Suprapubic skin (tissue), 4 donors: ENCODE measurements around the gene TPRKB. TPM values are rescaled to one million over a fixed set of nuclear protein-coding genes. Genes with fewer than 3 reads are reported as not detected.
"Not testable (repeated sequence)": the region's sequence is repeated elsewhere in the genome, so short reads cannot be mapped to it uniquely, and the experiment has no call there.

Experiments
- DNase-seq, 2 donors: peaks; one replicate each; pipeline ENCODE4 v3.0.0-alpha.2; 2019; ENCODE audit warnings: low spot score in 2 of 2
- H3K27ac ChIP-seq: fragments of 200-600 bp; sonication (generic); one replicate; pipeline ENCODE4 v1.5.1; 2019
- H3K27me3 ChIP-seq: fragments of 200-600 bp; sonication (generic); one replicate; pipeline ENCODE4 v1.5.1; 2019
- H3K36me3 ChIP-seq: fragments of 200-600 bp; sonication (generic); one replicate; pipeline ENCODE4 v1.5.1; 2019
- H3K4me1 ChIP-seq: fragments of 200-600 bp; sonication (generic); one replicate; pipeline ENCODE4 v1.5.1; 2019
- H3K4me3 ChIP-seq: fragments of 200-600 bp; sonication (generic); one replicate; pipeline ENCODE4 v1.5.1; 2019; ENCODE audit warnings: mild to moderate bottlenecking
- H3K9me3 ChIP-seq: fragments of 200-600 bp; sonication (generic); one replicate; pipeline ENCODE4 v1.5.1; 2019
- EP300 ChIP-seq: sonication (generic); formaldehyde crosslinking; IDR thresholded peaks from one replicate; pipeline ENCODE4 v1.6.1; 2017; ENCODE audit warnings: antibody characterized with exemption
- POLR2A ChIP-seq, 2 donors: fragments of 450-650 bp; IDR thresholded peaks; one replicate each; pipeline ENCODE4 v1.6.1; 2017; ENCODE audit warnings: antibody characterized with exemption in 2 of 2, mild to moderate bottlenecking in 2 of 2, moderate library complexity in 2 of 2
- POLR2AphosphoS5 ChIP-seq, 3 donors: sonication (generic); formaldehyde crosslinking; IDR thresholded peaks; one replicate each; pipeline ENCODE4 v1.6.1; 2017; ENCODE audit warnings: antibody characterized with exemption in 3 of 3
- WGBS: methylation state at CpG from one replicate; pipeline ENCODE4 v1.1.5; 2018; 5-methylcytosine and 5-hydroxymethylcytosine counted together
- total RNA-seq, 4 donors: library from RNA; depleted of rRNA; stranded (reverse); fragments of >200 nt; gene quantifications; one replicate each; pipeline ENCODE4 v1.1.0, GENCODE V29; 2016
- TF ChIP-seq, protein P1 (sequence below), 2 donors: fragments of 200-600 bp in 1 of 2; fragments of 450-650 bp in 1 of 2; sonication (generic) in 1 of 2; IDR thresholded peaks; one replicate each; pipeline ENCODE4 v1.5.1; 2016 to 2019; ENCODE audit warnings: antibody characterized with exemption in 2 of 2, mild to moderate bottlenecking in 1 of 2, moderate library complexity in 1 of 2

The TPRKB gene
- total RNA-seq, 4 donors from 2014 or later = 19.2 to 32.2 (median 29.0) TPM

DNA sequence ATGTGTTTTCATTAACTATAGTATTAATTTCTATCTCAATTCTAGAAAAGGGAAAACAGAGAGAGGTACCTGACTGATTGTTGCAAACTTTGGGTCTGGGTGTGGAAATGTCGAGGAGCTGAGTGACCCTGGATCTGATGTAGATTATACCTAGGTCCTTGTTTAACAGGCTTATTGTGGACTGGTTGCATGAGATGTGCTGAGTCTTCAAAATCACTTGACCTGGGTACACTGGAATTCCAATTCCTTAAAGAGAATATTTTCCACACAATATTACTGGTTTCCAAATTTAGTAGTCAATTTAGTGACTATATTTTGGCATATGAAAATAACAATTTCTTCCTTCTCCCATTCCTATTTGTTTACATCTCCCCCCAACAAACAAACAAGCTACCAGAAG is 29.2 kb upstream of the TPRKB start:
- peaks cover 90% of the 10 kb centered on the region for H3K36me3 ChIP-seq
- no peaks in the 10 kb centered on the region for H3K27me3 ChIP-seq
- WGBS = 93% methylated on average over 1 of the region's 1 CpG
- H3K4me1 ChIP-seq = no peaks in the 10 kb centered on the region
- H3K27ac ChIP-seq = no peak overlapping the region
- no peaks in the 10 kb centered on the region for H3K9me3 ChIP-seq
- TF ChIP-seq, protein P1, sequence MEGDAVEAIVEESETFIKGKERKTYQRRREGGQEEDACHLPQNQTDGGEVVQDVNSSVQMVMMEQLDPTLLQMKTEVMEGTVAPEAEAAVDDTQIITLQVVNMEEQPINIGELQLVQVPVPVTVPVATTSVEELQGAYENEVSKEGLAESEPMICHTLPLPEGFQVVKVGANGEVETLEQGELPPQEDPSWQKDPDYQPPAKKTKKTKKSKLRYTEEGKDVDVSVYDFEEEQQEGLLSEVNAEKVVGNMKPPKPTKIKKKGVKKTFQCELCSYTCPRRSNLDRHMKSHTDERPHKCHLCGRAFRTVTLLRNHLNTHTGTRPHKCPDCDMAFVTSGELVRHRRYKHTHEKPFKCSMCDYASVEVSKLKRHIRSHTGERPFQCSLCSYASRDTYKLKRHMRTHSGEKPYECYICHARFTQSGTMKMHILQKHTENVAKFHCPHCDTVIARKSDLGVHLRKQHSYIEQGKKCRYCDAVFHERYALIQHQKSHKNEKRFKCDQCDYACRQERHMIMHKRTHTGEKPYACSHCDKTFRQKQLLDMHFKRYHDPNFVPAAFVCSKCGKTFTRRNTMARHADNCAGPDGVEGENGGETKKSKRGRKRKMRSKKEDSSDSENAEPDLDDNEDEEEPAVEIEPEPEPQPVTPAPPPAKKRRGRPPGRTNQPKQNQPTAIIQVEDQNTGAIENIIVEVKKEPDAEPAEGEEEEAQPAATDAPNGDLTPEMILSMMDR (IDR thresholded peaks at IDR 0.05) = no peak
- no peak for TF ChIP-seq POLR2AphosphoS5 (IDR thresholded peaks at IDR 0.05)
- no peak for TF ChIP-seq POLR2A (IDR thresholded peaks at IDR 0.05)
- no peak for TF ChIP-seq EP300
- no peak overlapping the region for H3K4me3 ChIP-seq
- no peak for DNase-seq

DNA sequence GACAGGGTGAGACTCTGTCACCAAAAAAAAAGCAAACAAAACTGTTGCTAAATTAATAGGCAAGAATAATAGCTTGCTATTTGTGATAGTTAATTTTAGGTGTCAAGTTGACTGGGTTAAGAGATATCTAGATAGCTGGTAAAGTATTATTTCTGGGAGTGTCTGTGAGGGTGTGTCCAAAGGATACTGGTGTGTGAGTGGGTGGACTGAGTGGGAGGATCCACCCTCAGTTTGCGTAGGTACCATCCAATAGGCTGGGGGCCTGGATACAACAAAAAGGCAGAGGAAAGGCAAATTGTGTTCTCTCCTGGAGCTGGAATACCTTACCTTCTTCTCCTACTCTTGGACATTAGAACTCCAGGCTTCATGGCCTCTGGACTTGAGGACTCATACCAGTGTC is 27.8 kb upstream of the TPRKB start:
- Histone ChIP-seq H3K36me3 (peaks cover 92% of the 10 kb centered on the region), H3K9me3 (no peaks in the 10 kb centered on the region)
- WGBS = 82% methylated on average over 1 of the region's 1 CpG

DNA sequence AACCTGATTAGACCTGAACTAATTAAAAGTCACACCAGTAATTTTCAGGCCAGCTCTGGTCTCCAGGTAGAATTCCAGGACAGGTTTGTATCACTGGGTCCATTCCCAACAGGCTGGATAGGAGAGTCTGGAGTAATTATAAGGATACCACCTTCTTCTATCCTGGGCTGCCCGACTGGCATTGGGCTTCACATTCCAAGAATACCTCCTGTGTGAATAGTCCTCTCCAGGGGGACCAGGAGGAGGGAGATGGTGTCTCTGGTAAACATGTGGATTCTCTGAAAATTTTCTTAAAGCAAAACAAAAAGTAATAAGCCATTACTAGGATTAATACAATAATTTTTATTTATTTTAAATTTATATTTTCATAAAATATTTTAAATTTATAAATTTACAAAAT is 25.4 kb upstream of the TPRKB start:
- Histone ChIP-seq H3K4me3 (no peak overlapping the region), H3K4me1 (peaks cover 2% of the 10 kb centered on the region), H3K27ac (no peak overlapping the region), H3K36me3 (peaks cover 83% of the 10 kb centered on the region), H3K9me3 (no peaks in the 10 kb centered on the region), H3K27me3 (no peaks in the 10 kb centered on the region)
- WGBS = 91% methylated on average over 1 of the region's 1 CpG
- TF ChIP-seq POLR2AphosphoS5 (IDR thresholded peaks at IDR 0.05) = no peak
- TF ChIP-seq, protein P1 (IDR thresholded peaks at IDR 0.05) = no peak
- no peak for TF ChIP-seq EP300
- no peak for TF ChIP-seq POLR2A (IDR thresholded peaks at IDR 0.05)
- no peak for DNase-seq

More for the DNA sequence above, 27.8 kb upstream of the TPRKB start:
- DNase-seq = no peak
- Histone ChIP-seq H3K4me1 (no peaks in the 10 kb centered on the region), H3K4me3 (no peak overlapping the region), H3K27me3 (no peaks in the 10 kb centered on the region), H3K27ac (no peak overlapping the region)
- TF ChIP-seq, protein P1 (IDR thresholded peaks at IDR 0.05) = no peak
- TF ChIP-seq POLR2A (IDR thresholded peaks at IDR 0.05) = no peak
- TF ChIP-seq POLR2AphosphoS5 (IDR thresholded peaks at IDR 0.05) = no peak
- TF ChIP-seq EP300 = no peak

DNA sequence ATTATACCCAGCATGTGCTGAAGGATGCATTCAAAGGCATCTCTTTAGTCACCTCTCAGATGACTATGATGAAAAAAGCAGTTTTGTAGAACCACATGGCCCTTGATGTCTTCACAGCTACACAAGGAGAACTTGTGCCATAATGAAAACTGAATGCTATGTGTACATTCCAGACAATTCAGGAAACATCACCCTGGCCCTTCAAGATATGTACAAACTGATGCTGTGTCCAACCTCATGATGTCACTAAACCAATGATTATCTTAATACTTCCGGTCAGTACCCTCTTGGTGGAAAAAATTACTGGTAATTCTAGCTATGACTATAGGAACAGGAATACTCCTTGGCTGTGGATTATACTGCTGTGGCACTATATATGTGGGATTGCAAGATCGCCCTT is 22.8 kb upstream of the TPRKB start:
- no peak for DNase-seq
- no peaks in the 10 kb centered on the region for H3K9me3 ChIP-seq
- H3K4me3 ChIP-seq = no peak overlapping the region
- WGBS = 86% methylated on average over 2 of the region's 2 CpGs
- H3K4me1 ChIP-seq = peaks cover 2% of the 10 kb centered on the region
- H3K27ac ChIP-seq = no peak overlapping the region
- no peaks in the 10 kb centered on the region for H3K27me3 ChIP-seq
- H3K36me3 ChIP-seq = peaks cover 82% of the 10 kb centered on the region
- no peak for TF ChIP-seq POLR2AphosphoS5 (IDR thresholded peaks at IDR 0.05)
- no peak for TF ChIP-seq EP300
- TF ChIP-seq, protein P1 (IDR thresholded peaks at IDR 0.05) = no peak
- TF ChIP-seq POLR2A (IDR thresholded peaks at IDR 0.05) = no peak

DNA sequence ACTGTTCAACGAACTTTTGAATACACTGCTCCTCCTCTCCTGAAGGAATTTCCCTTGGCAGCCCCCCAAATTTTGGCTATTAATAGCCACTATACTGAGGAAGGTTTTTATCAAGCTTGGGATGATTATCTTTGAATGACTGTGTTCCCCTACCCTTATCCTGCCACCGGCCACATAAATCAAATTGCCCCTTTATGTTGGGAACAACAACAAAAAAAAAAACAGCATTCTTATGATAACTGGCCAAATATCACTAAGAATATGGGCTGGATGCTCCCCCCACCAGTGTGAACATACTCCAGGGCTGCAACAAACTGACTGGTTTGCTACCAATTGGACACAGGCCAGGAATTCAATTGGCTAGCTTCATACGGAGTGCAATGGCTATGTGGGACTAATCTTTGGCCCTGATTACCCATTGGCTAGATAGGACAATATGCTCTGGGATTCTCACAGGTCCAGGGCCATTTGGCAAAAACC is 22.2 kb upstream of the TPRKB start:
- H3K27me3 ChIP-seq = no peaks in the 10 kb centered on the region
- peaks cover 2% of the 10 kb centered on the region for H3K4me1 ChIP-seq
- 30% methylated on average over 3 of the region's 3 CpGs for WGBS
- TF ChIP-seq POLR2AphosphoS5 (IDR thresholded peaks at IDR 0.05) (no peak), POLR2A (IDR thresholded peaks at IDR 0.05) (no peak), EP300 (no peak)
- TF ChIP-seq, protein P1 (IDR thresholded peaks at IDR 0.05) = no peak
- no peak overlapping the region for H3K4me3 ChIP-seq
- peaks cover 82% of the 10 kb centered on the region for H3K36me3 ChIP-seq
- H3K27ac ChIP-seq = no peak overlapping the region
- DNase-seq = no peak
- no peaks in the 10 kb centered on the region for H3K9me3 ChIP-seq

DNA sequence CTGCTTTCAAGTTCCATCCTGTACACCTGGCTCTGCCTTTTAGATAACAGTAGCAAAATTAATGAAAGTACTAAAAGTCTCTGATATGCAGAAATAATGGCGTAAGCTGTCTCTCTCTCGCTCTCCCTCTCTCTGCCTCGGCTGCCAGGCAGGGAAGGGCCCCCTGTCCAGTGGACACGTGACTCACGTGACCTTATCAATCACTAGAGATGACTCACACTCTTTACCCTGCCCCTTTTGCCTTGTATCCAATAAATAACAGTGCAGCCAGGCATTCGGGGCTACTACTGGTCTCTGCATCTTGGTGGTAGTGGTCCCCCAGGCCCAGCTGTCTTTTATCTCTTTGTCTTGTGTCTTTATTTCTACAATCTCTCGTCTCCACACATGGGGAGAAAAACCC is 17.2 kb upstream of the TPRKB start:
- not testable (repeated sequence) for H3K4me3 ChIP-seq, H3K27me3 ChIP-seq, H3K9me3 ChIP-seq, DNase-seq, H3K27ac ChIP-seq, H3K4me1 ChIP-seq
- 95% methylated on average over 7 of the region's 7 CpGs for WGBS
- peaks cover 76% of the 10 kb centered on the region for H3K36me3 ChIP-seq
